Mammary microvascular endothelial cell (primary cell): ENCODE data around the gene ZXDB. TPM values are rescaled to one million over a fixed set of nuclear protein-coding genes. Genes with fewer than 3 reads are reported as not detected.

Experiments
- total RNA-seq: library from RNA; depleted of rRNA; stranded (reverse); fragments of >200 nt; gene quantifications from 2 replicates; pipeline ENCODE4 v1.2.3, GENCODE V29; 2015

ZXDB gene
- total RNA-seq: 8.2 and 9.2 TPM in 2 replicates

GRCh38 chrX:57591284-57592159 is at the start of gene ZXDB:
TSS of gene ZXDB (plus strand) at chrX:57592011. CDS start at chrX:57592049, 38 bp downstream.

Other genes starting within 250 kb of the ZXDB start
- gene NLRP2B, start 88.2 kb downstream of the ZXDB start, total RNA-seq: not detected in 2 replicates